Measurements from ENCODE around the gene MAB21L3. TPM values are rescaled to one million over a fixed set of nuclear protein-coding genes. Genes with fewer than 3 reads are reported as not detected.

The MAB21L3 gene
- total RNA-seq, 1 donor from 2014 or later, result not detected

- Histone ChIP-seq H3K27me3 (ENCODE audit: control insufficient read depth in 3 of 3, insufficient read depth in 3 of 3, low read length in 3 of 3) (no peaks in the 10 kb centered on the region), H3K4me3 (ENCODE audit: low read length in 3 of 3) (no peak overlapping the region), H3K9ac (ENCODE audit: low read depth in 1 of 3, low read length in 3 of 3) (no peak overlapping the region), H3K9me3 (ENCODE audit: control insufficient read depth in 3 of 3, low read length in 3 of 3) (peaks cover 2 to 17% (median 5%) of the 10 kb centered on the region in 3 donors), H3K4me1 (ENCODE audit: control insufficient read depth in 3 of 3, insufficient read depth in 3 of 3, low read length in 3 of 3) (no peaks in the 10 kb centered on the region), H3K36me3 (ENCODE audit: control insufficient read depth in 3 of 3, insufficient read depth in 3 of 3, low read length in 3 of 3) (no peaks in the 10 kb centered on the region), H3K27ac (ENCODE audit: low read depth, low read length) (no peak overlapping the region)
These were observed 21.3 kb upstream of the MAB21L3 start for GRCh38 chr1:116089870-116090269.

DNA sequence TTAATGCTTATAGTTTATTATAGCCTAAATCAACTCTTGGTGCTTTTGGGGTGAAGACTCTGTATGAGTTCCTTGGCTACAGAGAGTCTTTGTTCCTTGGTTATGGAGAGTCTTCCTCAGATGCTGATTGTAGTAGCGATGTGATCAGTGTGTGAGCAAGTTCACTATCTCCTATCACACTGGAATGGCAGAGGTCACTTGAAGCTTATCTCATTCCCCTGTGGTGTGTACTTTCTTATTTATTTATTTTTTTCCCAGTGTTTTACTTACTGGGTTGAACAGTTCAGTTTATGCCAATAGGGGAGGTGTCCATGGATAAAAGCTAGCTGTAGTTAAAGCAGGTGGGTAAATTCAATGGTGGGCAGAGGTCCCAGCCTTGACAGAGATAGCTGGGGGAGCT, 20.1 kb upstream of the MAB21L3 start:
- no peak overlapping the region for H3K4me3 ChIP-seq (ENCODE audit: low read length in 3 of 3)
- H3K4me1 ChIP-seq (ENCODE audit: control insufficient read depth in 3 of 3, insufficient read depth in 3 of 3, low read length in 3 of 3), result no peaks in the 10 kb centered on the region
- H3K36me3 ChIP-seq (ENCODE audit: control insufficient read depth in 3 of 3, insufficient read depth in 3 of 3, low read length in 3 of 3), result no peaks in the 10 kb centered on the region
- no peak overlapping the region for H3K27ac ChIP-seq (ENCODE audit: low read depth, low read length)
- peaks cover 2 to 17% (median 5%) of the 10 kb centered on the region in 3 donors for H3K9me3 ChIP-seq (ENCODE audit: control insufficient read depth in 3 of 3, low read length in 3 of 3)
- H3K27me3 ChIP-seq (ENCODE audit: control insufficient read depth in 3 of 3, insufficient read depth in 3 of 3, low read length in 3 of 3), result no peaks in the 10 kb centered on the region
- no peak overlapping the region for H3K9ac ChIP-seq (ENCODE audit: low read depth in 1 of 3, low read length in 3 of 3)

GRCh38 chr1:116092752-116093489, 18.3 kb upstream of the MAB21L3 start:
- Histone ChIP-seq H3K27me3 (ENCODE audit: control insufficient read depth in 3 of 3, insufficient read depth in 3 of 3, low read length in 3 of 3) (no peaks in the 10 kb centered on the region), H3K9ac (ENCODE audit: low read depth in 1 of 3, low read length in 3 of 3) (no peak overlapping the region), H3K27ac (ENCODE audit: low read depth, low read length) (no peak overlapping the region), H3K36me3 (ENCODE audit: control insufficient read depth in 3 of 3, insufficient read depth in 3 of 3, low read length in 3 of 3) (no peaks in the 10 kb centered on the region), H3K4me3 (ENCODE audit: low read length in 3 of 3) (no peak overlapping the region), H3K9me3 (ENCODE audit: control insufficient read depth in 3 of 3, low read length in 3 of 3) (peaks cover 2 to 17% (median 5%) of the 10 kb centered on the region in 3 donors), H3K4me1 (ENCODE audit: control insufficient read depth in 3 of 3, insufficient read depth in 3 of 3, low read length in 3 of 3) (no peaks in the 10 kb centered on the region)

GRCh38 chr1:116095027-116095426, 16.2 kb upstream of the MAB21L3 start:
- Histone ChIP-seq H3K9me3 (ENCODE audit: control insufficient read depth in 3 of 3, low read length in 3 of 3) (peaks cover 2 to 11% (median 3%) of the 10 kb centered on the region in 3 donors), H3K9ac (ENCODE audit: low read depth in 1 of 3, low read length in 3 of 3) (no peak overlapping the region), H3K4me3 (ENCODE audit: low read length in 3 of 3) (no peak overlapping the region), H3K27me3 (ENCODE audit: control insufficient read depth in 3 of 3, insufficient read depth in 3 of 3, low read length in 3 of 3) (no peaks in the 10 kb centered on the region), H3K4me1 (ENCODE audit: control insufficient read depth in 3 of 3, insufficient read depth in 3 of 3, low read length in 3 of 3) (no peaks in the 10 kb centered on the region), H3K27ac (ENCODE audit: low read depth, low read length) (no peak overlapping the region), H3K36me3 (ENCODE audit: control insufficient read depth in 3 of 3, insufficient read depth in 3 of 3, low read length in 3 of 3) (no peaks in the 10 kb centered on the region)

GRCh38 chr1:116096013-116096618, 15.1 kb upstream of the MAB21L3 start:
- no peaks in the 10 kb centered on the region for H3K36me3 ChIP-seq (ENCODE audit: control insufficient read depth in 3 of 3, insufficient read depth in 3 of 3, low read length in 3 of 3)
- H3K4me3 ChIP-seq (ENCODE audit: low read length in 3 of 3), result no peak overlapping the region
- H3K4me1 ChIP-seq (ENCODE audit: control insufficient read depth in 3 of 3, insufficient read depth in 3 of 3, low read length in 3 of 3), result no peaks in the 10 kb centered on the region
- H3K9me3 ChIP-seq (ENCODE audit: control insufficient read depth in 3 of 3, low read length in 3 of 3), result peaks cover 2 to 5% (median 2%) of the 10 kb centered on the region in 3 donors
- no peaks in the 10 kb centered on the region for H3K27me3 ChIP-seq (ENCODE audit: control insufficient read depth in 3 of 3, insufficient read depth in 3 of 3, low read length in 3 of 3)
- no peak overlapping the region for H3K9ac ChIP-seq (ENCODE audit: low read depth in 1 of 3, low read length in 3 of 3)
- no peak overlapping the region for H3K27ac ChIP-seq (ENCODE audit: low read depth, low read length)

GRCh38 chr1:116097626-116098025, 13.6 kb upstream of the MAB21L3 start:
- peaks cover 0 to 2% (median 0%) of the 10 kb centered on the region in 3 donors for H3K9me3 ChIP-seq (ENCODE audit: control insufficient read depth in 3 of 3, low read length in 3 of 3)
- no peak overlapping the region for H3K4me3 ChIP-seq (ENCODE audit: low read length in 3 of 3)
- H3K27ac ChIP-seq (ENCODE audit: low read depth, low read length), result no peak overlapping the region
- H3K27me3 ChIP-seq (ENCODE audit: control insufficient read depth in 3 of 3, insufficient read depth in 3 of 3, low read length in 3 of 3), result no peaks in the 10 kb centered on the region
- no peaks in the 10 kb centered on the region for H3K36me3 ChIP-seq (ENCODE audit: control insufficient read depth in 3 of 3, insufficient read depth in 3 of 3, low read length in 3 of 3)
- no peak overlapping the region for H3K9ac ChIP-seq (ENCODE audit: low read depth in 1 of 3, low read length in 3 of 3)
- no peaks in the 10 kb centered on the region for H3K4me1 ChIP-seq (ENCODE audit: control insufficient read depth in 3 of 3, insufficient read depth in 3 of 3, low read length in 3 of 3)

DNA sequence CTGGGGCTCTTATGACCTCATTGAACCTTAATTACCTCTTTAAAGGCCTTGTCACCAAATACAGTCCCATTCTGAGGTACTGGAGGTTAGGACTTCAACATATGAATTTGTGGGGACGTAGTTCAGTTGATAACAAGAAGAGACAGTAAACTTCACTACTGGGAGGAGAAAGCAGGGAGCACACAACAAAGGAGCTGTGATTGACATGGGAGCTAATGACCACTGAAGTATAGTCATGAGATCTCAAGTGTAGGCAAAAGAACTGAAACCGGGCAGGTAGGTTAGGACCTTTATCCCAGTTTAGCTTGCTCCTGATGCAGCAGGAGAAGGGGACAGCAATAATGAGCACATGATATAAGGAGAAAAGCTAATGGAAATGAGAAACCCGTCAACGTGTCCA, 11.8 kb upstream of the MAB21L3 start:
- H3K4me1 ChIP-seq (ENCODE audit: control insufficient read depth in 3 of 3, insufficient read depth in 3 of 3, low read length in 3 of 3), result no peaks in the 10 kb centered on the region
- no peaks in the 10 kb centered on the region for H3K36me3 ChIP-seq (ENCODE audit: control insufficient read depth in 3 of 3, insufficient read depth in 3 of 3, low read length in 3 of 3)
- H3K9me3 ChIP-seq (ENCODE audit: control insufficient read depth in 3 of 3, low read length in 3 of 3), result no peaks in the 10 kb centered on the region
- H3K27ac ChIP-seq (ENCODE audit: low read depth, low read length), result no peak overlapping the region
- no peak overlapping the region for H3K9ac ChIP-seq (ENCODE audit: low read depth in 1 of 3, low read length in 3 of 3)
- no peak overlapping the region for H3K4me3 ChIP-seq (ENCODE audit: low read length in 3 of 3)
- no peaks in the 10 kb centered on the region for H3K27me3 ChIP-seq (ENCODE audit: control insufficient read depth in 3 of 3, insufficient read depth in 3 of 3, low read length in 3 of 3)

DNA sequence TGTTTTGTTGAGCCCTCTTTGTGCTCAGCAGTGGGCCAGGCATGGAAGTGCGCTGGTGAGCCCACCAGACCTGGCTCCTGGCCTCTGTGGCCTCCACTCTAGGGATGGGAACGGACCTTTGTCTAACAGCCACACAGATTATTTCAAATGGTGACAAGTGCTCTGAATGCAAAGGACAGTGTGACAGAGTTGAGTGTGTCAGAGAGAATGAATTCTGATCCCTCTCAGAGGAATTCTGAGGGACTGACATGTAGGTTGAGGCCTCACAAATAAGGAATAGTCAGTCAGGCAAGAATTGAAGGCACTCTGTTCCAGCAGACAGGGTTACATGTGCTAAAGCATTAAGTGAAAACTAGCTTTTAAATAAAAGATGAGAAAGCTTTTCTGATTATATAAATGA, 11.3 kb upstream of the MAB21L3 start:
- H3K9me3 ChIP-seq (ENCODE audit: control insufficient read depth in 3 of 3, low read length in 3 of 3), result no peaks in the 10 kb centered on the region
- no peak overlapping the region for H3K27ac ChIP-seq (ENCODE audit: low read depth, low read length)
- no peaks in the 10 kb centered on the region for H3K4me1 ChIP-seq (ENCODE audit: control insufficient read depth in 3 of 3, insufficient read depth in 3 of 3, low read length in 3 of 3)
- H3K9ac ChIP-seq (ENCODE audit: low read depth in 1 of 3, low read length in 3 of 3), result no peak overlapping the region
- no peaks in the 10 kb centered on the region for H3K27me3 ChIP-seq (ENCODE audit: control insufficient read depth in 3 of 3, insufficient read depth in 3 of 3, low read length in 3 of 3)
- no peak overlapping the region for H3K4me3 ChIP-seq (ENCODE audit: low read length in 3 of 3)
- H3K36me3 ChIP-seq (ENCODE audit: control insufficient read depth in 3 of 3, insufficient read depth in 3 of 3, low read length in 3 of 3), result no peaks in the 10 kb centered on the region

DNA sequence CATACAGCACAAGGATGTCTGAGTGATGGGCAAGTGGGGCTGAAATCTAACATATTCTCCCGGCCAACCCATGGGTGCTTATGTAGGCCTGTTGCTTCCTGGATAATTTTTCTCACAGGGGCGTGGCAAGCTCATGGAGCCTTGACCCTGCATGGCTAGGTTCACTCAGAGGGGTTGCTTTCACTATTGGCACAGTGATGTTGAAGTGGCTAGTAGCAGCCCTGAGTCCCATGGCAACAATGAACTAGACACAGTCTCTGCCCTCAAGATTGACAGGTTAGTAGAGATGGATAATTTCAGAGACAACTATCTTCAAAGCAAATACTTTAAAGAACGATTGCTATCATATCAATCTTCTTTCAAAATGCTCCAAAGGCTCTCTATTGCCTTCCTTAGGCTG, 6.5 kb upstream of the MAB21L3 start:
- Histone ChIP-seq H3K27ac (ENCODE audit: low read depth, low read length) (no peak overlapping the region), H3K4me3 (ENCODE audit: low read length in 3 of 3) (no peak overlapping the region), H3K4me1 (ENCODE audit: control insufficient read depth in 3 of 3, insufficient read depth in 3 of 3, low read length in 3 of 3) (no peaks in the 10 kb centered on the region), H3K9ac (ENCODE audit: low read depth in 1 of 3, low read length in 3 of 3) (no peak overlapping the region), H3K36me3 (ENCODE audit: control insufficient read depth in 3 of 3, insufficient read depth in 3 of 3, low read length in 3 of 3) (no peaks in the 10 kb centered on the region), H3K27me3 (ENCODE audit: control insufficient read depth in 3 of 3, insufficient read depth in 3 of 3, low read length in 3 of 3) (no peaks in the 10 kb centered on the region), H3K9me3 (ENCODE audit: control insufficient read depth in 3 of 3, low read length in 3 of 3) (no peaks in the 10 kb centered on the region)

DNA sequence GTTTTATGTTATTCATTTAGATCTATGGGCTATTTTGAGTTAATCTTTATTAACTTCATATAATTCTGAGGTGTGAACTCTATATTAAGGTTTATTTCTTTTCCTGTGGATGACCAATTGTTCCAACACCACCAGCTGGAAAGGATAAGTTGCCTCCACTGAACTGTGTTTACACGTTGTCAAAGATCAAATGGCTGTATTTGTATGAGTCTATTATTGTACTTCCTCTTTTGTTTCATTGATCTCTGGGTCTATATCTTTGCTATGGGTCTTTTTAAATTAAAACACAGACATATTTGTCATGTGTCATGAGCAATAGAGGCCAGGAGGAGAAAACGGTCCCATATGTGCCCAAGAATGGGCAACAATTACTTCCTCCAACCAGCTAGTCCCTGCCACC, 5.2 kb upstream of the MAB21L3 start:
- H3K4me3 ChIP-seq (ENCODE audit: low read length in 3 of 3), result no peak overlapping the region
- H3K36me3 ChIP-seq (ENCODE audit: control insufficient read depth in 3 of 3, insufficient read depth in 3 of 3, low read length in 3 of 3), result no peaks in the 10 kb centered on the region
- H3K9me3 ChIP-seq (ENCODE audit: control insufficient read depth in 3 of 3, low read length in 3 of 3), result no peaks in the 10 kb centered on the region
- H3K9ac ChIP-seq (ENCODE audit: low read depth in 1 of 3, low read length in 3 of 3), result no peak overlapping the region
- peaks cover 3 to 7% (median 4%) of the 10 kb centered on the region in 3 donors for H3K4me1 ChIP-seq (ENCODE audit: control insufficient read depth in 3 of 3, insufficient read depth in 3 of 3, low read length in 3 of 3)
- no peaks in the 10 kb centered on the region for H3K27me3 ChIP-seq (ENCODE audit: control insufficient read depth in 3 of 3, insufficient read depth in 3 of 3, low read length in 3 of 3)
- H3K27ac ChIP-seq (ENCODE audit: low read depth, low read length), result no peak overlapping the region

Data from skeletal muscle tissue (tissue), 4 donors.